AG04450 (cell line): ENCODE data around the gene PDE11A. TPM values are rescaled to one million over a fixed set of nuclear protein-coding genes. Genes with fewer than 3 reads are reported as not detected.

Source experiments
- CTCF ChIA-PET: fragments of 300-600, 350-600 bp; formaldehyde crosslinking; extraction: SDS; loops from one replicate; lab custom pipeline; 2022; ENCODE audit warnings: antibody characterized with exemption, inconsistent platforms; lab: Charles Lee
- POLR2A ChIA-PET: fragments of 350-600 bp; formaldehyde crosslinking; extraction: SDS; loops from one replicate; lab custom pipeline; 2021; ENCODE audit warnings: antibody characterized with exemption, inconsistent platforms; lab: Yijun Ruan, JAX
- DNase-seq: peaks from one replicate; pipeline ENCODE4 v3.0.0-alpha.2; 2011; ENCODE audit warnings: low read depth, low spot score
- H3K27ac ChIP-seq: one replicate; pipeline ENCODE4 v1.5.1; 2012; ENCODE audit warnings: low read depth, low read length, control low read depth
- H3K27me3 ChIP-seq: one replicate; pipeline ENCODE4 v1.6.0; 2012; ENCODE audit warnings: low read length; ENCODE audit not compliant: control insufficient read depth, insufficient read depth
- H3K4me3 ChIP-seq: 2 replicates; pipeline ENCODE4 v1.5.1; 2011; ENCODE audit warnings: mild to moderate bottlenecking, low read depth, low read length, control low read depth
- H3K9me3 ChIP-seq: 2 replicates; pipeline ENCODE4 v1.5.1; 2012; ENCODE audit warnings: low read length; ENCODE audit not compliant: control insufficient read depth, insufficient read depth
- CTCF ChIP-seq: IDR thresholded peaks from 2 replicates; pipeline ENCODE4 v1.5.1; 2011; ENCODE audit warnings: low read depth, low read length, control low read depth, inconsistent platforms
- polyA plus RNA-seq: library from polyadenylated mRNA; depleted of rRNA; stranded (reverse); fragments of >200 nt; gene quantifications from 2 replicates; pipeline ENCODE4 v1.2.3, GENCODE V29; 2011

PDE11A gene
- polyA plus RNA-seq, 1 experiment: 0.24 TPM

GRCh38 chr2:178114462-178114861, 41.9 kb upstream of the PDE11A start:
- Histone ChIP-seq H3K9me3 (peaks cover 4% of the 10 kb centered on the region; the same call in 1 of the 2 replicates), H3K4me3 (no peak overlapping the region), H3K27me3 (no peaks in the 10 kb centered on the region), H3K27ac (no peak overlapping the region)
- DNase-seq: no peak
- POLR2A ChIA-PET: no interaction called here
- no peak for TF ChIP-seq CTCF
- CTCF ChIA-PET: interaction anchor here (1.7 to 7.5 kb wide), 3 partner anchors 14 to 304 kb away, joined by 10 to 126 read pairs (median 123); no protein-coding TSS in a partner anchor

GRCh38 chr2:178112202-178113152, 39.9 kb upstream of the PDE11A start, which contains the start of gene RBM45:
TSS of gene RBM45 (plus strand) at chr2:178112437. CDS start at chr2:178112547, 110 bp downstream.
- ChIA-PET POLR2A (interaction anchor here (0.5 to 1.2 kb wide), 3 partner anchors 295 to 338 kb away, joined by 3 to 4 read pairs (median 3); partner anchors contain the start of gene PRKRA), CTCF (interaction anchor here (0.6 to 7.5 kb wide), 56 partner anchors 8 to 949 kb away, joined by 3 to 126 read pairs (median 4); no protein-coding TSS in a partner anchor)
- Histone ChIP-seq H3K27ac (no peak within 1 kb of the TSS), H3K4me3 (peak within 1 kb of the TSS; percentile 99), H3K9me3 (peaks cover 4% of the 10 kb centered on the region; the same call in 1 of the 2 replicates), H3K27me3 (no peaks in the 10 kb centered on the region)
- TF ChIP-seq CTCF: peak; percentile 99
- peak; percentile 81 for DNase-seq

GRCh38 chr2:178111743-178112142, 39.2 kb upstream of the PDE11A start:
- Histone ChIP-seq H3K4me3 (no peak overlapping the region), H3K27ac (no peak overlapping the region), H3K9me3 (peaks cover 4% of the 10 kb centered on the region; the same call in 1 of the 2 replicates), H3K27me3 (no peaks in the 10 kb centered on the region)
- CTCF ChIA-PET: interaction anchor here (0.6 to 7.5 kb wide), 52 partner anchors 8 to 948 kb away, joined by 3 to 126 read pairs (median 4); no protein-coding TSS in a partner anchor
- TF ChIP-seq CTCF: no peak
- DNase-seq: no peak
- POLR2A ChIA-PET: interaction anchor here (0.5 to 1.2 kb wide), 3 partner anchors 296 to 339 kb away, joined by 3 to 4 read pairs (median 3); partner anchors contain the start of gene PRKRA

- POLR2A ChIA-PET: no interaction called here
- CTCF ChIA-PET: interaction anchor here (1.5 to 7.5 kb wide), 10 partner anchors 18 to 308 kb away, joined by 3 to 126 read pairs (median 14); no protein-coding TSS in a partner anchor
These were observed 38.1 kb upstream of the PDE11A start for GRCh38 chr2:178110681-178111080.

More at GRCh38 chr2:178110681-178111080, 38.1 kb upstream of the PDE11A start:
- Histone ChIP-seq H3K4me3 (no peak overlapping the region), H3K27me3 (no peaks in the 10 kb centered on the region), H3K27ac (no peak overlapping the region), H3K9me3 (peaks cover 4% of the 10 kb centered on the region; the same call in 1 of the 2 replicates)
- no peak for DNase-seq
- no peak for TF ChIP-seq CTCF
